ENCODE measurements around the gene RAB22A. TPM values are rescaled to one million over a fixed set of nuclear protein-coding genes. Genes with fewer than 3 reads are reported as not detected.

Gene RAB22A
- polyA plus RNA-seq, 2 of the 4 experiments (the other 2 are of a cell fraction), result 7.3 to 13.2 TPM

- TF ChIP-seq ZSCAN20 (CRISPR knock-in tag; IDR thresholded peaks at IDR 0.05) (no peak), ESRRA (IDR thresholded peaks at IDR 0.05; ENCODE audit: borderline replicate concordance, low read length) (no peak), RCOR1 (IDR thresholded peaks at IDR 0.05; ENCODE audit: low read depth, low read length) (no peak), CHD2 (IDR thresholded peaks at IDR 0.05; ENCODE audit: low read length, partially characterized antibody) (no peak)
Observed at GRCh38 chr20:58392286-58392685, 82.8 kb downstream of the RAB22A start (continued).

DNA sequence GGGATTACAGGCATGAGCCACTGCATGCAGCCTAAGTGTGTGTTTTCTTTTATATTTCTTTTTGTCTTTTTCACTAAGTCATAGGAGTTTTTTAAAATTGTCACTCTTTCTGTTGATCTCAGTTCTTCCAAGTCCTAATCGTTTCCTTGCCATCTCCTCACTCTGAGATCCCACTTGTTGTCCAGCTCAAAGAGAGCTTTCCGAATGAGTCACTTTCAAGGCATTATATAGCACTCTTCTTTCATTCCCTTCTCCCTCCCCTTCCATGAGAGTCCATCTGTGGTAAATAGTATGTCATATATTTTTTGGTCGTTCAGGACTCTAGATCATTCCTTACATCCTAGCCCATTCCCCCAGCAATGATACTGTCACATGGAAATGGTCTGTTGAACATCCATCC is 83.8 kb downstream of the RAB22A start:
- 84% methylated on average over 3 of the region's 3 CpGs for WGBS (ENCODE audit: missing lambda C conversion rate)
- no peaks in the 10 kb centered on the region for H3K9me3 ChIP-seq
- no peak for ATAC-seq
- CTCF ChIA-PET, result interaction anchor here (1.2 to 1.7 kb wide), 3 partner anchors 11 to 258 kb away, joined by 3 to 4 read pairs (median 4); partner anchors contain the start of gene STX16
- no peak for FAIRE-seq
- no peak for DNase-seq (ENCODE audit: low read depth in 1 of 2, low spot score in 1 of 2)
- no peak overlapping the region for H3K4me3 ChIP-seq
- TF ChIP-seq ZC3H11A (IDR thresholded peaks at IDR 0.05) (no peak), ATOH8 (CRISPR knock-in tag; IDR thresholded peaks at IDR 0.05; ENCODE audit: low read depth) (no peak), PHF8 (IDR thresholded peaks at IDR 0.05; ENCODE audit: borderline replicate concordance, low read depth) (no peak), RAD21 (conservative IDR thresholded peaks at IDR 0.05 in 1 of 2, IDR thresholded peaks at IDR 0.05 in 1 of 2) (no peak), RNF2 (IDR thresholded peaks at IDR 0.05; ENCODE audit: borderline replicate concordance, low read depth) (no peak), CEBPB (IDR thresholded peaks at IDR 0.05) (no peak), HOXB5 (CRISPR knock-in tag; IDR thresholded peaks at IDR 0.05) (no peak)
- TF ChIP-seq, protein P1, sequence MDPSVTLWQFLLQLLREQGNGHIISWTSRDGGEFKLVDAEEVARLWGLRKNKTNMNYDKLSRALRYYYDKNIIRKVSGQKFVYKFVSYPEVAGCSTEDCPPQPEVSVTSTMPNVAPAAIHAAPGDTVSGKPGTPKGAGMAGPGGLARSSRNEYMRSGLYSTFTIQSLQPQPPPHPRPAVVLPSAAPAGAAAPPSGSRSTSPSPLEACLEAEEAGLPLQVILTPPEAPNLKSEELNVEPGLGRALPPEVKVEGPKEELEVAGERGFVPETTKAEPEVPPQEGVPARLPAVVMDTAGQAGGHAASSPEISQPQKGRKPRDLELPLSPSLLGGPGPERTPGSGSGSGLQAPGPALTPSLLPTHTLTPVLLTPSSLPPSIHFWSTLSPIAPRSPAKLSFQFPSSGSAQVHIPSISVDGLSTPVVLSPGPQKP (IDR thresholded peaks at IDR 0.05; ENCODE audit: low read depth, low read length), result no peak
- POLR2A ChIA-PET, result no interaction called here
- peaks cover 12% of the 10 kb centered on the region for H3K4me1 ChIP-seq
- H3K27ac ChIP-seq, result no peak overlapping the region
- H3K4me2 ChIP-seq, result no peak overlapping the region

DNA sequence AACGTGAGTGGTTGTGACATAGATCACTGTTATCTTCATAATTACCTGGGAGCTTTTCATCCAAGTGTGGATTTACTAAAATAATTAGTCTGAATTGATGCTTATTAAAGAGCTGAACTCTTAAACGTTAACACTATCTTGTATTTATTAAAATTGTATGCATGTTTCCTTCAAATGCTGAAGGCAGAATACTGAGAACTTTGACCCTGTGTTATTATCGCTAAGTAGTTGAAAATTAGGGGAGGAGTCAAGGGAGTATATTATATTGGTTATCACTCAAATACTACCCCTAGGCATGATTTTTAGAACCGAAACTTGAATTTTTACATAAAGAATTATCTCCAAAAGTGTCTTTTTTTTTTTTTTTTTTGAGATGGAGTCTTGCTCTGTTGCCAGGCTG is 85.3 kb downstream of the RAB22A start:
- DNase-seq (ENCODE audit: low read depth in 1 of 2, low spot score in 1 of 2) (no peak), FAIRE-seq (no peak), ATAC-seq (no peak)
- ChIA-PET POLR2A (no interaction called here), CTCF (interaction anchor here (0.8 to 1.7 kb wide), 4 partner anchors 12 to 256 kb away, joined by 3 to 6 read pairs (median 4); partner anchors contain the start of gene STX16)
- Histone ChIP-seq H3K4me3 (no peak overlapping the region), H3K9me3 (no peaks in the 10 kb centered on the region), H3K4me1 (peaks cover 12% of the 10 kb centered on the region), H3K4me2 (no peak overlapping the region), H3K27ac (no peak overlapping the region)
- TF ChIP-seq, protein P2, sequence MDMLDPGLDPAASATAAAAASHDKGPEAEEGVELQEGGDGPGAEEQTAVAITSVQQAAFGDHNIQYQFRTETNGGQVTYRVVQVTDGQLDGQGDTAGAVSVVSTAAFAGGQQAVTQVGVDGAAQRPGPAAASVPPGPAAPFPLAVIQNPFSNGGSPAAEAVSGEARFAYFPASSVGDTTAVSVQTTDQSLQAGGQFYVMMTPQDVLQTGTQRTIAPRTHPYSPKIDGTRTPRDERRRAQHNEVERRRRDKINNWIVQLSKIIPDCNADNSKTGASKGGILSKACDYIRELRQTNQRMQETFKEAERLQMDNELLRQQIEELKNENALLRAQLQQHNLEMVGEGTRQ (IDR thresholded peaks at IDR 0.05), result no peak
- TF ChIP-seq CBX8 (IDR thresholded peaks at IDR 0.05) (no peak), EHMT2 (IDR thresholded peaks at IDR 0.05; ENCODE audit: low read depth) (no peak), FOSB (CRISPR knock-in tag; IDR thresholded peaks at IDR 0.05) (no peak)
- WGBS (ENCODE audit: missing lambda C conversion rate), result 88% methylated on average over 4 of the region's 4 CpGs

GRCh38 chr20:58395604-58396003 is 86.1 kb downstream of the RAB22A start:
- FAIRE-seq (no peak), ATAC-seq (no peak), DNase-seq (ENCODE audit: low read depth in 1 of 2, low spot score in 1 of 2) (no peak)
- no peak overlapping the region for H3K4me3 ChIP-seq
- no peaks in the 10 kb centered on the region for H3K9me3 ChIP-seq
- WGBS (ENCODE audit: missing lambda C conversion rate), result 93% methylated on average over 3 of the region's 3 CpGs
- no peak overlapping the region for H3K4me2 ChIP-seq
- CTCF ChIA-PET, result interaction anchor here (1.1 to 1.6 kb wide), 2 partner anchors 33 to 158 kb away, joined by 4 to 6 read pairs; no protein-coding TSS in a partner anchor
- peaks cover 7% of the 10 kb centered on the region; the same call in 2 of the 3 replicates for H3K4me1 ChIP-seq
- POLR2A ChIA-PET, result no interaction called here
- H3K27ac ChIP-seq, result no peak overlapping the region
- TF ChIP-seq MAZ (IDR thresholded peaks at IDR 0.05; ENCODE audit: borderline replicate concordance, low read depth, low read length) (no peak), FOSL2 (IDR thresholded peaks at IDR 0.05) (no peak), FOSL2 (CRISPR knock-in tag; IDR thresholded peaks at IDR 0.05) (no peak), TFCP2L1 (CRISPR knock-in tag; IDR thresholded peaks at IDR 0.05) (no peak), TP53 (CRISPR knock-in tag; IDR thresholded peaks at IDR 0.05) (no peak), HMGXB4 (CRISPR knock-in tag; IDR thresholded peaks at IDR 0.05; ENCODE audit: borderline replicate concordance) (no peak), MAX (IDR thresholded peaks at IDR 0.05) (no peak), CHD4 (IDR thresholded peaks at IDR 0.05; ENCODE audit: borderline replicate concordance) (no peak), CEBPB (IDR thresholded peaks at IDR 0.05) (no peak), NFE2L2 (conservative IDR thresholded peaks at IDR 0.05; ENCODE audit: low read length) (no peak), MYC (IDR thresholded peaks at IDR 0.05; ENCODE audit: borderline replicate concordance, low read length) (no peak), EHF (CRISPR knock-in tag; IDR thresholded peaks at IDR 0.05) (no peak), FOXS1 (CRISPR knock-in tag; IDR thresholded peaks at IDR 0.05) (no peak), CHD2 (IDR thresholded peaks at IDR 0.05; ENCODE audit: low read length, partially characterized antibody) (no peak)
- TF ChIP-seq, protein P3, sequence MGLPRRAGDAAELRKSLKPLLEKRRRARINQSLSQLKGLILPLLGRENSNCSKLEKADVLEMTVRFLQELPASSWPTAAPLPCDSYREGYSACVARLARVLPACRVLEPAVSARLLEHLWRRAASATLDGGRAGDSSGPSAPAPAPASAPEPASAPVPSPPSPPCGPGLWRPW (IDR thresholded peaks at IDR 0.05), result no peak
